Uterus (tissue), 2 donors: Measurements from ENCODE around the gene TMEM200B.

Experiments used
- CTCF ChIP-seq, 4 experiments: fragments of 200-600 bp in 2 of 4; fragments of 450-650 bp in 2 of 4; sonication (generic) in 2 of 4; IDR thresholded peaks; one replicate each; pipeline ENCODE4 v1.5.1; 2016 to 2019; ENCODE audit warnings: antibody characterized with exemption in 4 of 4, mild to moderate bottlenecking in 2 of 4, moderate library complexity in 1 of 4
- POLR2A ChIP-seq, 2 donors: fragments of 450-650 bp; IDR thresholded peaks; one replicate each; pipeline ENCODE4 v1.6.1; 2016; ENCODE audit warnings: antibody characterized with exemption in 2 of 2, mild to moderate bottlenecking in 1 of 2, moderate library complexity in 1 of 2

GRCh38 chr1:29082519-29082918 lies 41.2 kb downstream of the TMEM200B start:
- TF ChIP-seq CTCF (IDR thresholded peaks at IDR 0.05) (no peak), POLR2A (IDR thresholded peaks at IDR 0.05) (no peak)
